ENCODE measurements around the gene HGF.

HGF gene

DNA sequence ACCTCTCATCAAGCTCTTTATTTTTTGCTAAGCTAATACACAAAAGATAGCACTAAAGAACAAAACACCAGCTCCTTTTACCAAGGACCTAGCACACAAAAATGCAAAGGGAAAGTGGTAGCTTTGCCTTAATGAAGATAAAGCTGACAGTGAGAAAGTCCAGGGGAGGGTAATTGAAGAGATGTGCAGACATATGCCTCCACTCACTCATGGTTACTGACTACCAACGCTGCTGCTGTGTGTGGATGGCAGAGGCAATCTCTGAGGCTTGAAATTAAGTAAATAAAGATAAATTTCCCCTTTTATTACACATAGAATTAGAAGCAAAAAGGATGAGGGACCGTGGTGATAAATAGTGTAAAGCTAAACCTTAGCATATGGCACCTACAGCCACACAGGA lies 87.0 kb downstream of the HGF start:
- no peak for DNase-seq (ENCODE audit: low spot score)

- no peak for DNase-seq (ENCODE audit: low spot score)
These were observed 89.7 kb downstream of the HGF start for GRCh38 chr7:81680120-81680519.

GRCh38 chr7:81676813-81677212 lies 93.0 kb downstream of the HGF start:
- DNase-seq (ENCODE audit: low spot score) = no peak

DNA sequence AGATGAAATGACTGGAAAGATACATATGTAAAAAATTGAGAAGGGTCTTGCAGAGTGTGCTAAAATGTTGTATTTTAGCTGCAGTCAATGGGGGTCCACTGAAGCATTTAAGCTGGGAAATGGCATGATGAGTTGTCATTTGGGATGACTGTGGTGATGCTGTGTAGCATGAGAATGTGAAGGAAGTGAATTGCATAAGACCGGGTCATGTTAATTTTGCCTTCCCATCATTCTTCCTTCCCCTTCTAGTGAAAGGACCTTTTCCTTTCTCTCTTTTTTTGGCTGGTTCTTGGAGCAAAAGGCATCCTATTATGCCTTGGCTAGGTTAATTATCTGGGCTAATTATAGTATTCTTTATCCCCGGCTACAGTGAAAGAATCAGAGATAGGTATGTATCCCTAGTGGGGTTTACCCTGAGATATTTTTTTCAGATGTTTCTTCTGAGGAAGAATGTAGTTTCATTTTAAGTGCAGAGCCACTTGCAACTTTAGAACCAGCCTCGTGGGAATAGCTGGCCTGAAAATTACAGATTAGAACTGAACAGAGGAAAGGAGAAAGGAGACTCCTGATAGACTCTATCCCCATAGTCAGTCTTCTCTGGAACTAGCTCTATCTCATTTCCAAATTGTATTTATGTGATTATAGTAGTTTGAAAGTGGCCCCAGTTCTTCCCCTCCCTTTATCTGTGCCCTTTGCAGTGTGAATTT lies 93.6 kb downstream of the HGF start:
- no peak for DNase-seq (ENCODE audit: low spot score)

GRCh38 chr7:81674431-81674830 lies 95.4 kb downstream of the HGF start:
- DNase-seq (ENCODE audit: low spot score) = no peak

GRCh38 chr7:81672872-81673271 lies 97.0 kb downstream of the HGF start:
- DNase-seq (ENCODE audit: low spot score) = no peak

DNA sequence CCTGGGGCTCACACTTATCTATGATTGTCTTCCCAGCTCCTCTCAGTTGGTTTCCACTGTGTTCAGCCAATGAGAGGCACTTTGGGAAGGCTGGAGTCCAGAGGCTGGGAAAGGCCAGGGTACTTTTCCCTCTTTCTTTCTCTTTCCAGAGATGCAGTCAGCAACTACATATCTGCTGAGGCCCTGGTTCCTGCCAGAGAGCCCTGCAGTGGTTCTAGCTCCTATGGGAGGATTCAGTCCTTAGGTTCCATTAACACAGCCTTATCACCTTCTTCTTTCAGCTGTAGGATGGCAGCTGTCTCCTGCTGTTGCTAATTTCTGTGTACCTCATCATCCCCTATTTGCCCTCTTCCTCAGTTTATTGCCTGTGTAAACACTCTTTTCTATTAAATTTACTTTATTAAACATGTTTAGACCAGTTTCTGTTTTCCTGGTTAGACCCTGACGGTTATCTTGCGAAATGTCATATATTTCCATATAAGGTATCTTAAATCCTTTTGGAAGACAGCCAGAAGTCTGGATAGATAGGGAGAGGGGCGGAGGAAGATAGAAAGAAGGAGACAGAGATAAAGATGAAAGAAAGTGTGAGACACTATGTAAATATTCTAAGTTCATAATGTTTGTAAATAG lies 100.3 kb downstream of the HGF start:
- no peak for DNase-seq (ENCODE audit: low spot score)

DNA sequence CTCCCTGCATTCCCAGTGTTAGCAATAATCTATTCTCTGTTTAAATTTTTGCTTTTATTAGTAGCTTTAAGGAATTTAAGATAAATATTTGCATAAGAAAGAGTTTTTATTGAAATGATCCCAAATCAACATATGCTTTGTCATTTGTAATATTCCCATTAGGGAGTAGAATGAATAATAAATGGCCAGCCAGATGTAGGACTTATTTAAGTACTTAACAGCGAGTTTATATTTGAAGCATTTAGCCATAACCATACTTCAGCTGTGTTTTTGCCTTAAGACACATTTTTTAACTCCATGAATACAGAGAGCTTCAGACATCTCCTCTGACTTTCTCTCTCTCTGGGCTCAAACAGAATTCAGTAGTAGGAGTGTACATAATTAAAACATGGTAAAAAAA lies 103.6 kb downstream of the HGF start:
- DNase-seq (ENCODE audit: low spot score) = no peak

GRCh38 chr7:81665236-81665635 lies 104.6 kb downstream of the HGF start:
- DNase-seq (ENCODE audit: low spot score) = no peak

DNA sequence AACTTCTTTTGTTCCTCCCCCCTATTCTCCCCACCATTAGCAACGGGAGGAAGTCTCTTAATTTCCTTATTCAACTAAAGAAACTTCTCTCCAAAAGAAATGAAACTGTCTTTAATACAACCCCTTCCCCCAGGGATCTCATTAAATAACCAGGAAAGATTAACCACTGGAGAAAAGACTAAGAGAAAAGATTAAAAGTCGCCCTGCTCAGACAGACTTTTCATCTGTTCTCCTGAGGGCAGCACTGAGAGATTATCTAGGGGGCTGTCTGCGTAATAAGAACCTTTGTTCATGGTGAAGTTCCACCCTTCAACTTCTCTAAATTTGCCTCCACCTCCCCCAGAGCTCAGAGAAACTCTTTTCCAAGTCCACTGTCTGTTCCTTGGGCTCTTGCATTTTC lies 105.5 kb downstream of the HGF start:
- DNase-seq (ENCODE audit: low spot score) = no peak

GRCh38 chr7:81662531-81662930 lies 107.3 kb downstream of the HGF start:
- no peak for DNase-seq (ENCODE audit: low spot score)

DNA sequence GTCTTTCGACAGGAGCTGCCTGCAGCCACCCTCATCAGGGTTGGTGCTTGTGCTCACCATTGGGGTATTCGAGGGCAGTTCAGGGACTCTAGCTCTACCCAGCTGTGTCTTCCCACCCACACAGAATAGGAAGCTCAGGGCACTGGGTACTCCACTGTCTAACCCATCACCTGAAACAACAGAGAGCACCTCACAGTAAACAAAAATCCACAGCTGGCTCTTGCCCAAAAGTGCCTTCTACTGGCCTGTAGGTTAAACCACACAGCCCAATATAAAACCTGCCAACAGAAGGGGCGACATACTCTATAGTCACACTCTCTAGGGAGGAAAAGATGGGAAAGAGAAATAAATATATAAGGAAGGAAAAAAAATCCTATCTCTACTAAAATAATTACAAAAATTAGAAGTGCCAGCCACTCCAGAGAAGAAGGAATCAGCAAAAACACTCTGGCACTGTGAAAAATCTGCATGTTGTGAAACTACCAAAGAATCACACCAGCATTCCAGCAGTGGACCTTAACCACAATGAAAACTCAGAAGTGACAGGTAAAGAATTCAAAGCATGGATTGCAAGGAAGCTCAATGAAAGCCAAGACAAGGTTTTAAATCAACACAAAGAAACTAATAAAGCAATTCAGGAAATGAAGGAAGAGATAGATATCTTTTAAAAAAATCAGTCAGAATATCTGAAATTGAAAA lies 110.0 kb downstream of the HGF start:
- DNase-seq (ENCODE audit: low spot score) = no peak

- no peak for DNase-seq (ENCODE audit: low spot score)
These were observed 112.3 kb downstream of the HGF start for GRCh38 chr7:81657551-81657950.

GRCh38 chr7:81655271-81655670 lies 114.6 kb downstream of the HGF start:
- no peak for DNase-seq (ENCODE audit: low spot score)

GRCh38 chr7:81652225-81652624 lies 117.6 kb downstream of the HGF start:
- DNase-seq (ENCODE audit: low spot score) = no peak

Data from hematopoietic multipotent progenitor cell treated with erythropoietin and hydrocortisone succinate and interleukin-3 and kit ligand, for 17 days (in vitro differentiated cells).